ENCODE results near the gene RBM33. TPM values are rescaled to one million over a fixed set of nuclear protein-coding genes. Genes with fewer than 3 reads are reported as not detected.

The RBM33 gene
- total and polyA plus RNA-seq, 2 of the 8 experiments (the other 6 are each of a cell fraction or from before 2014, with no cell fraction given): 16.5 to 64.6 TPM

DNA sequence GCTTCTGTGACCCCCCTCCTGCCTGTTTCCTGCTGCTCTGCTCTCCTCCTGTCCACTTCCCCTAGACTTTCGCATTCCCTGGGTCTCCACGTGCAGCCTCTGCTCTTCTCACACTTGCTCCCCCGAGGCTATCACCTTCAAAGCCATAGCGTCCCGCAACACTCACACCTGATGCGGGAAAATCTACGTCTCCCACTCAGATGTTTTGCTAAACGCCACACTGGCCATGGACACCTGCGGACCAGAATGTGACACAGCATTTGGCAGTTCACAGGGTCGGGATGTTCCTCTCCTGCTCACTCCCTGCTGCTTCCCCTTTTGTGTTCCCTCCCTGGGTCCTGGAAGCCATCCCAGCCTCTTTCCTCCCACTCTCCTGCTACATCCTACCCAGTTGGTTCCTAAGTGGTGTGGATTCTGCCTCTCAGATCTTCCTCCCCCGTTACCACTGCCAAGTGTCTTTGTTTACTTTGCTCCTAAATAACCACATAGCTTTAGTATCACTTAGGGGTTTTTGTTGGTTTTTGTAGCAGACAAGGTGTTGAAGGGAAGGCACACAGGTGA is 33.7 kb upstream of the RBM33 start (continued):
- TF ChIP-seq, protein P1, sequence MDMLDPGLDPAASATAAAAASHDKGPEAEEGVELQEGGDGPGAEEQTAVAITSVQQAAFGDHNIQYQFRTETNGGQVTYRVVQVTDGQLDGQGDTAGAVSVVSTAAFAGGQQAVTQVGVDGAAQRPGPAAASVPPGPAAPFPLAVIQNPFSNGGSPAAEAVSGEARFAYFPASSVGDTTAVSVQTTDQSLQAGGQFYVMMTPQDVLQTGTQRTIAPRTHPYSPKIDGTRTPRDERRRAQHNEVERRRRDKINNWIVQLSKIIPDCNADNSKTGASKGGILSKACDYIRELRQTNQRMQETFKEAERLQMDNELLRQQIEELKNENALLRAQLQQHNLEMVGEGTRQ (IDR thresholded peaks at IDR 0.05; ENCODE audit: low read length): no peak
- TF ChIP-seq, protein P2, sequence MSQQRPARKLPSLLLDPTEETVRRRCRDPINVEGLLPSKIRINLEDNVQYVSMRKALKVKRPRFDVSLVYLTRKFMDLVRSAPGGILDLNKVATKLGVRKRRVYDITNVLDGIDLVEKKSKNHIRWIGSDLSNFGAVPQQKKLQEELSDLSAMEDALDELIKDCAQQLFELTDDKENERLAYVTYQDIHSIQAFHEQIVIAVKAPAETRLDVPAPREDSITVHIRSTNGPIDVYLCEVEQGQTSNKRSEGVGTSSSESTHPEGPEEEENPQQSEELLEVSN (IDR thresholded peaks at IDR 0.05): no peak
